Frontal cortex (tissue), 4 donors: ENCODE measurements around the gene PRSS53. TPM values are rescaled to one million over a fixed set of nuclear protein-coding genes. Genes with fewer than 3 reads are reported as not detected.

ENCODE experiments used
- DNase-seq, 2 donors: peaks; one replicate each; pipeline ENCODE4 v3.0.0; 2012; ENCODE audit warnings: low spot score in 2 of 2
- FAIRE-seq: peaks from 2 replicates; lab custom pipeline; 2012; peaks lifted over from hg19 to GRCh38; lab: Jason Lieb, UNC
- total RNA-seq: library from RNA; depleted of rRNA; stranded (reverse); fragments of >200 nt; gene quantifications from one replicate; pipeline ENCODE4 v1.2.3, GENCODE V29; 2014
- donor health status: control.
- donor health status: control.
- donor health status: control.

The PRSS53 gene
- total RNA-seq, 1 donor from 2014 or later = 1.6 TPM

DNA sequence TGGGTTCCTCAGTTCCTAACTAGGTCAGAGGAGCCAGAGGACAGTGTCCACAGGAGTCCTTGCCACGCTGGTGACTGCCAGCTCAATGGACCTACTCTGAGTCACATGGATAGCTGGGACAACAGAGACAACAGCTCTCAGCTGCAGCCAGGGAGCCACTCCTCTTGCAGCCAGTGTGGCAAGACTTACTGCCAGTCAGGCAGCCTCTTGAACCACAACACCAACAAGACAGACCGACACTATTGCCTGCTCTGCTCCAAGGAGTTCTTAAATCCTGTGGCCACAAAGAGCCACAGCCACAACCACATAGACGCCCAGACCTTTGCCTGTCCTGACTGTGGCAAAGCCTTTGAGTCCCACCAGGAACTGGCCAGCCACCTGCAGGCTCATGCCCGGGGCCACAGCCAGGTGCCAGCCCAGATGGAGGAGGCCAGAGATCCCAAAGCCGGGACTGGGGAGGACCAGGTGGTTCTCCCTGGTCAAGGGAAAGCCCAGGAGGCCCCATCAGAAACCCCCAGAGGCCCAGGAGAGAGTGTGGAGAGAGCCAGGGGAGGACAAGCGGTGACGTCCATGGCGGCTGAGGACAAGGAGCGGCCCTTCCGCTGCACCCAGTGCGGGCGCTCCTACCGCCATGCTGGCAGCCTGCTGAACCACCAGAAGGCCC, 7.9 kb downstream of the PRSS53 start:
- DNase-seq = no peak
- FAIRE-seq = no peak

DNA sequence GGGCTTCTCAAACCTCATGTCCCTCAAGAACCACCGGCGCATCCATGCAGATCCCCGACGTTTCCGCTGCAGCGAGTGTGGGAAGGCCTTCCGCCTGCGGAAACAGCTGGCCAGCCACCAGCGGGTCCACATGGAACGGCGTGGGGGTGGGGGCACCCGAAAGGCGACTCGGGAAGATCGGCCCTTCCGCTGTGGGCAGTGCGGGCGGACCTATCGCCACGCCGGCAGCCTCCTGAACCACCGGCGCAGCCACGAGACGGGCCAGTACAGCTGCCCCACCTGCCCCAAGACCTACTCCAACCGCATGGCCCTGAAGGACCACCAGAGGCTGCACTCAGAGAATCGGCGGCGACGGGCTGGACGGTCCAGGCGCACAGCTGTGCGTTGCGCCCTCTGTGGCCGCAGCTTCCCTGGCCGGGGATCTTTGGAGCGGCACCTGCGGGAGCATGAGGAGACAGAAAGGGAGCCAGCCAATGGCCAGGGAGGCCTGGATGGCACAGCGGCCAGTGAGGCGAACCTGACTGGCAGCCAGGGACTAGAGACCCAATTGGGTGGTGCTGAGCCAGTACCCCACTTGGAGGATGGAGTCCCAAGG, 8.6 kb downstream of the PRSS53 start:
- FAIRE-seq = no peak
- no peak for DNase-seq

DNA sequence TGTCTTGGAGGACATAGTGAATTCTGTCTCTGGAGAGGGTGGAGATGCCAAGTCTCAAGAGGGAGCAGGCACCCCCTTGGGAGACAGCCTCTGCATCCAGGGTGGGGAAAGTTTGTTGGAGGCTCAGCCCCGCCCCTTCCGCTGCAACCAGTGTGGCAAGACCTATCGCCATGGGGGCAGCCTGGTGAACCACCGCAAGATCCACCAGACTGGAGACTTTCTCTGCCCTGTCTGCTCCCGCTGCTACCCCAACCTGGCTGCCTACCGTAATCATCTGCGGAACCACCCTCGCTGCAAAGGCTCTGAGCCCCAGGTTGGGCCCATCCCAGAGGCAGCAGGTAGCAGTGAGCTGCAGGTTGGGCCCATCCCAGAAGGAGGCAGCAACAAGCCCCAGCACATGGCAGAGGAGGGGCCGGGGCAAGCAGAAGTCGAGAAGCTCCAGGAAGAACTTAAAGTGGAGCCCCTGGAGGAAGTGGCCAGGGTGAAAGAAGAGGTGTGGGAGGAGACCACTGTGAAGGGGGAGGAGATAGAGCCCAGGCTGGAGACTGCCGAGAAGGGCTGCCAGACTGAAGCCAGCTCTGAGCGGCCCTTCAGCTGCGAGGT, 9.3 kb downstream of the PRSS53 start:
- DNase-seq (no peak), FAIRE-seq (no peak)

DNA sequence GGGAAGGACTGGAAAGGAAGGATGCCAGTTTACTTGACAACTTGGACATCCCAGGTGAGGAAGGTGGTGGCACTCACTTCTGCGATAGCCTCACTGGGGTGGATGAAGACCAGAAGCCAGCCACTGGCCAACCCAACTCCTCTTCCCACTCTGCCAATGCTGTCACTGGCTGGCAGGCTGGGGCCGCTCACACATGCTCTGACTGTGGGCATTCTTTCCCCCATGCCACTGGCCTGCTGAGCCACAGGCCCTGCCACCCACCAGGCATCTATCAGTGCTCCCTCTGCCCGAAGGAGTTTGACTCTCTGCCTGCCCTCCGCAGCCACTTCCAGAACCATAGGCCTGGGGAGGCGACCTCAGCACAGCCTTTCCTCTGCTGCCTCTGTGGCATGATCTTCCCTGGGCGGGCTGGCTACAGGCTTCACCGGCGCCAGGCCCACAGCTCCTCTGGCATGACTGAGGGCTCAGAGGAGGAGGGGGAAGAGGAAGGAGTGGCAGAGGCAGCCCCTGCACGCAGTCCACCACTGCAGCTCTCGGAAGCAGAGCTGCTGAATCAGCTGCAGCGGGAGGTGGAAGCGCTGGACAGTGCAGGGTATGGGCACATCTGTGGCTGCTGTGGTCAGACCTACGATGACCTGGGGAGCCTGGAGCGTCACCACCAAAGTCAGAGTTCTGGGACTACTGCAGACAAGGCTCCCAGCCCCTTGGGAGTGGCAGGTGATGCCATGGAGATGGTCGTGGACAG, 10.0 kb downstream of the PRSS53 start:
- DNase-seq = no peak
- no peak for FAIRE-seq

DNA sequence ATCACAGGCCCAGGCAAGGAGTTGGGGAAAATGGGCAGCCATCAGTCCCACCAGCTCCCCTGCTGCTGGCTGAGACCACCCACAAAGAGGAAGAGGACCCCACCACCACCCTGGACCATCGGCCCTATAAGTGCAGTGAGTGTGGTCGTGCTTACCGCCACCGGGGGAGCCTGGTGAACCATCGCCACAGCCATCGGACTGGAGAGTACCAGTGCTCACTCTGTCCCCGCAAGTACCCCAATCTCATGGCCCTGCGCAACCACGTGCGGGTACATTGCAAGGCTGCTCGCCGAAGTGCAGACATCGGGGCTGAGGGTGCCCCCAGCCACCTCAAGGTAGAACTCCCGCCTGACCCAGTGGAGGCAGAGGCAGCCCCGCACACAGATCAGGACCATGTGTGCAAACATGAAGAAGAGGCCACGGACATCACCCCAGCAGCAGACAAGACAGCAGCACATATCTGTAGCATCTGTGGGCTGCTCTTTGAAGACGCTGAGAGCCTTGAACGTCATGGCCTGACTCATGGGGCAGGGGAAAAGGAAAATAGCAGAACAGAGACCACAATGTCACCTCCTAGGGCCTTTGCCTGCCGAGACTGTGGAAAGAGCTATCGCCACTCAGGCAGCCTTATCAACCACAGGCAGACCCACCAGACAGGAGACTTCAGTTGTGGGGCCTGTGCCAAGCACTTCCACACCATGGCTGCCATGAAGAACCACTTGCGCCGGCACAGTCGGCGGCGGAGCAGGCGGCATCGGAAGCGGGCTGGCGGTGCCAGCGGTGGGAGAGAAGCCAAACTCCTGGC, 10.9 kb downstream of the PRSS53 start:
- FAIRE-seq (no peak), DNase-seq (no peak)

DNA sequence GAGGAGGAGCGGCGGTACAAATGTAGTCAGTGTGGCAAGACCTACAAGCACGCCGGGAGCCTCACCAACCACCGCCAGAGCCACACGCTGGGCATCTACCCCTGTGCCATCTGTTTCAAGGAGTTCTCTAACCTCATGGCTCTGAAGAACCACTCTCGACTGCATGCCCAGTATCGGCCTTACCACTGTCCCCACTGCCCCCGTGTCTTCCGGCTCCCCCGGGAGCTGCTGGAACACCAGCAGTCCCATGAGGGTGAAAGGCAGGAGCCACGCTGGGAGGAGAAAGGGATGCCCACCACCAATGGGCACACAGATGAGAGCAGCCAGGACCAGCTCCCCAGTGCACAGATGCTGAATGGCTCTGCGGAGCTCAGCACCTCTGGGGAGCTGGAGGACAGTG, 11.7 kb downstream of the PRSS53 start:
- FAIRE-seq = no peak
- no peak for DNase-seq

DNA sequence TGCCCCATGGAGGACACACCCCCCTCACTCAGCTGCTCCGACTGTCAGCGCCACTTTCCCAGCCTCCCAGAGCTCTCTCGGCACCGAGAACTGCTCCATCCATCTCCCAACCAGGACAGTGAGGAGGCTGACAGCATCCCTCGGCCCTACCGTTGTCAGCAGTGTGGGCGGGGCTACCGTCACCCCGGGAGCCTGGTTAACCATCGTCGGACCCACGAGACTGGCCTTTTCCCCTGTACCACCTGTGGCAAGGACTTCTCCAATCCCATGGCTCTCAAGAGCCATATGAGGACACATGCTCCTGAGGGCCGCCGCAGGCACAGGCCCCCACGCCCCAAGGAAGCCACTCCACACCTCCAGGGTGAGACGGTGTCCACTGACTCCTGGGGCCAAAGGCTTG, 12.4 kb downstream of the PRSS53 start:
- DNase-seq = no peak
- no peak for FAIRE-seq

DNA sequence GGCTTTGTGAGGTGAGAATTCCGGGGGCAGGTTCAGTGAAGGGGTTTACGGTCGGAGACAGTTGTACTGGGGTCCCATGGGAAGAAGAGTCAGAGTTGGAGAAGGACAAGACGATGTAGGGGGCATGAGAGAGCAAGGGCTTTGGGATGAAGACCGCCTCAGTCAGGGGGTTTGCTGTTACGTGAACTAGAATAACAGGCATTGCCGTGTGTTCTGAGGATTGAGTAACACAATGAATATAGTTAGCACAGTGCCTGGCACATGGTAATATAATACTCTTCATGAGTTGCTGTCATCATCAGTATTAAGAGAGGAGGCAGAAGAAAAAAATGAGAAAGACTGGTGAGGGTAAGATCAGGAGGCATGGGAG, 13.9 kb downstream of the PRSS53 start:
- no peak for DNase-seq

DNA sequence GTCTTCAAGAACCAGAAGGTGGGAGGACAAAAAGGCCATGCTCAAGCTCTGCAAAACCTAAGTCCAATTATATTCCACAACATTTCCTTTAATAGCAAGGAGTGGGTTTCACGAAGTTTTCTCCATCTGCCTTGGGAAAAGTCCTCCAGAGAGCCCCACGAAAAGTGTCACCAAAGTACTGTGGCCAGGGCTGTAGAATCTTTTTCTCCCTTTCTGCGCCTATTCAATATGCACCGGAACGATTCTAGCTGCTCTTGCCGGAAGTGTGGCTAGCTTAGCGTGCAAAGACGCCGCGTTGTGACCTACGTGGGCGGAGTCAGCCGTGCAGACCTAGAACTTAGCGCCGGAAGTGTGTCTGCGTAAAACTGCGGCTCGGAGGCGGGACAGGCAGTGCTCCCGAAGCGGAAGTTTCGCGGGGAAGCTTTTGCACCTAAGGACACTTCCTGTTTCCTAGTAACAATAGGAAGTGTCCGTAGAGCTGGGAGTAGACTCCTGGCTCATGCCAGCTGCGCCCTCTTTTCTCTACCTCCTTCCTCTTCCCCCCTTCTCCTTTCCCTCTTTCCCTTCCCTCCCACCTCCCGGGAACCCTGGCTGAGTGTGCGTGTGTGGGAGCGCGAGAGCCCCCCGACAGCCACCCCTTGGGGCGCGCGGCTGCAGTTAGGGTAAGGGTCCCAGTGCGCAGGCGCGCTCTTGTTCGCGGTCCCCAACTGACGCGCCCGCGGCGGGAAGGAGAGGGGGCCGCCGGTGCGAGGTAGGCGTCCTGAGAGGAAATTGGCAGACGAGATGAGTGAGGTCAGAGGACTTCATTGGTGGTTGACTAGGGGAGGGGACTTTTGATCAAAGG, 14.6 kb downstream of the PRSS53 start, which contains the start of the genes ZNF646 and ZNF668:
ZNF646 (plus strand) TSS at position 453 of the 844 bp plus-strand sequence. CDS start 1,903 bp downstream, outside the sequence.
ZNF668 (minus strand) TSS at position 271 of the 844 bp plus-strand sequence. CDS start 9,781 bp downstream, outside the sequence.
- DNase-seq (peak; percentile 97 to 99), FAIRE-seq (no peak)

More for the DNA sequence above, 13.9 kb downstream of the PRSS53 start:
- no peak for FAIRE-seq

DNA sequence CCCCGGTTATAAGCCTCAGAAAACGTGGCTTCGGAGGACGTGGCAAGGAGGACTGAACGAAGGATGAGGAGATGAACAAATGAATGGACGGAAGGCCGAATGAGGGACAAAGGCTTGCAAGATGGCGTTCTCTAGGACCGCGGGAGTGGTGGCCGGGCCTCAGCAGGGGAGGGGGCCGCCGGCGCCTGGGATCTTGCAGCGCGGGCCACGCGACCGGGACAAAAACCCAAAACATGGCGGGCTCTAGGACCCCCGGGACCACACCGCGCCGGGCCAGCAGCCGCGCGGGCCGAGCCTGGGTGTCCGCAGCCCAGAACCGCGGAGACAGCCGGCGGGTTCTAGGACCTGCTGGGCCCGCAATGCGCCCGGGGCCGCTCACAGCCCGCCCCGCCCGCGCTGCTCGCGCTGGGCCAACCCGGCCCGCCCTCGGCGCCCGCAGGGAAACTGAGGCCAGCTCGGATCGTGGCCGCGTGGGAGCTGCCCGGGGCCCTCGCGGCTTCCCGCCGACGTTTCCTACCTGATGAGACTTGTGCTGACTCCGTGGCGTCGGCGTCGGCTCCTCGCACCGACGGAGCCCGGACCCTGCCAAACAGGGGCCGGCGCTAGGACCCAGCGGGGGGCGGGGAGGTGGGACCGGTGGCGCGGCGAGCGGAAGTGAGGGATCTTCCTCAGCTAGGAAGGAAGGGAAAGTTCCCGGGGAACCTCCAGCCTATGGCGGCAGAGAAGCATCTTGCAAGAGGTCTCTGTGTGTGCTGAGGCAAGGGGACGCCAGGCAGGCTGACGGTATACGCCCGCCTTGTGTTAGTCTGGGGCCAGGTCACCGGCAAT, 15.4 kb downstream of the PRSS53 start:
- FAIRE-seq (no peak), DNase-seq (peak; percentile 91 to 92)

DNA sequence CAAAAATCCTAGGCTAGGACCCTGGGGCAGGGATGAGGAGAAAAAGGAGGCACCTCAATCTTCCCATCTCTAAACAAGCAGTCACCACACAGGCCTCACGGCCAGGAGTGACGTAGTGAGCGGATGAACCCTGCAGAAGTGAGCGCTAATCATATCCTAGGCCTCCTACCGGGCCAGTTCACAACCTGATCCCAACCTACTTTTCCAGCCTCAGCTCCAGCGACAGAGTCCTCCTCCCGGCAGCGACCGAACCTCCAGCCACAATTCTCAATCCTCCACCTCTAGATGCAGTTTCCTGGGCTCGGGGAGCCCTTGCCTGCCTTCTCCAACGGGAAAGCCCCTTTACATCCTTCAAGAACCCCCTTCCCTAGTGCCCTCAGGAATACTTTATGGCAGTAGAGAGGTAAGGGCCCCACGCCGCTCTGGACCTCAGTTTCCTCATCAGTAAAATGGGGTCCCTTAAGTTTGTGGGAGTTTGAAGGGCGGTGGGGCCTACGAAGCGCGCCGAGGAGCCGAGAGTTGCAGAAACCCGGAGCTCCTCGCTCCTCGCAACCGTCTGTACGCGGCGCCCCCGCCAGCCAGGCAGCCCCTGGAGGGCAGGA, 16.1 kb downstream of the PRSS53 start:
- no peak for DNase-seq
- no peak for FAIRE-seq

DNA sequence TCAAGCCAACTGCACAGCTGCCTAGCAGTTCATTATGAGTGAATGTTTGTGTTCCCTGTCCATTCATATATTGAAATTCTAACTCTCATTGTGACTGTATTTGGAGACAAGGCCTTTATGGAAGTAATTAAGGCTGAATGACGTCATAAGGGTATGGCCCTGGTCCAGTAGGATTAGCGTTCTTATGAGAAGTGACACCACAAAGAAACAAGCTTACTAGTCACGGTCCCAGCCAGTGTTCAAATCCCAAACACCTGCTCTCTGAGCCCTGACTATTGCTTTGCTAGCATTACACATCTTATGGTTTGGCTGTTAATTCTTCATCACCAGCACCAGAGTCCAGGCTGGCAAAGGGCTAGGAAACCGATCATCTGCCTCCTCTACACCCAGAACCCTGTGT, 16.9 kb downstream of the PRSS53 start:
- DNase-seq (no peak), FAIRE-seq (no peak)

DNA sequence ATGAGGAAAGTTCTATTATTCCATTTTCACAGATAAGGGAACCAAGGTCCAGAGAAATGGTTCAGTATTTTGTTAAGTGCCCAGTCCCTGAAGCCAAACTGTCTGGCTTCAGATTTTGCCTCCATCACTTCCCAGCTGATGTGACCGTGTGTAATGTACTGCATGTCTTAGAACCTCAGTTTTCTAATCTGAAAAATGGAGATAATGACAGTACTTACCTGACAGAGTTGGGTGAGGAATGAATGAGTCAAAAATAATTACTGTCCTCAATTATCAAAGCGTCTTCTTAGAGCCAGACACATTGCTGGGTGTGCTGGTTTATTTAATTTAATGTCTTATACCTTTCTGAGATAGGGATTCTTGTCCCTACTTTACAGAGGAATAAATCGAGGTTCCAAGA, 21.4 kb downstream of the PRSS53 start:
- FAIRE-seq (no peak), DNase-seq (no peak)

DNA sequence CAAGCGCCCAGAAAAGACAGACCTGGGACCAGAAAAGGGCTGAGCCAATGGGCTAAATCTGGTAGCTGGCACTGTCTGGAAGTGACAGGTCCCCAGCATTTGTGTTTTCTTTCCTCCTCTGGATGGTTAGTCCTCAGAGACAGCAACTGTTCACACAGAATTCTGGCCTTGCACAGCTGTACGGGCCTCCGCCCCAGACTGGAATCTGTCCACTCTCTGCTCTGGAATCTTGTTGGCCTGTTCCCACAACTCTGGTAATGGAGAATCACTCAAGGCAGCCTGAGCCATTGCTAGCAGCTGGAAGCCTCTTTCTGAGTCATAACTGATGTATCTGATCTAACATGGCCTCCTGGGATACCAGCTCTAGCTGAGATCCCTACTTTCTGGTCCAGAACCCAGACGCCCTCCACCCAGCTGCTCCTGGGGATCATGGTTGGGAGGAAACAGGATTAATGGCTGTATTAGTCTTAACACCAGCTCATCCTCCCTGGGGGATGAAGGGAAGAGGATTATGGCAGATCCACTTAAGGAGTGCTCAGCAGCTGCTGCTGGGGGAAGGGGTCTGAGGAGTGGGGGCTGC, 23.8 kb downstream of the PRSS53 start:
- FAIRE-seq (no peak), DNase-seq (no peak)

DNA sequence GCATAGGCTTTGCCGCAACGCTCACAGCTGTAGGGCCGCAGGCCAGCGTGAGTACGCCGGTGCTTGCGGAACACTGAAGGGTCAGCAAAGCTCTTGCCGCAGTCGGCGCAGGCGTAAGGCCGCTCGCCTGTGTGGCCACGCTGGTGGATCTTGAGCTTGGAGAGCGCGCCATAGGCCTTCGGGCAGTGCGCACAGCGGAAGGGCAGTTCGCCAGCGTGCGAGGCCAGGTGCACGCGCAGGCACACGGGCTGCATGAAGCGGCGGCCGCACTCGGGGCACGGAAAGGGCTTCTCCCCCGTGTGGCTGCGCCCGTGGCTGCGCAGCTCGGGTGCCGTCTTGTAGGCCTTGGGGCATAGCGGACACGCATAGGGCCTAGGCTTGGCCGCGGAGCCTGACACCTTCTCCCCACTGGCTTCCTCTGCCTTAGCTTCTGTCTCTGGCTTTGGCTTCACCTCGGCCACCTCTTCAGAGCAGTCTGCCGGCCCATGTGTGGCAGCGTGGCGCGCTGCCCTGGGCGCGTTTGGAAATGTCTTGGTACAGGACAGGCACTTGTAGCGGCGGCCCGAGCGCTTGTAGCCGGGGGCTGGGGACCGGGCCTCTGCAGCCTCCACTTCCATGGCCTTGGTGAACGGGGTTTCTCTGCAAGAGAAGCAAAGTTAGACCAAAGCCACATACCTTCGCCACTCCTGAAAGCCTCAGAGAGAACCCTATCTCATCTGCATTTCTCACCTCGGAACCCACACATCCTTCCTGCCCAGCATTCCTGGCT, 24.7 kb downstream of the PRSS53 start:
- no peak for DNase-seq
- no peak for FAIRE-seq

DNA sequence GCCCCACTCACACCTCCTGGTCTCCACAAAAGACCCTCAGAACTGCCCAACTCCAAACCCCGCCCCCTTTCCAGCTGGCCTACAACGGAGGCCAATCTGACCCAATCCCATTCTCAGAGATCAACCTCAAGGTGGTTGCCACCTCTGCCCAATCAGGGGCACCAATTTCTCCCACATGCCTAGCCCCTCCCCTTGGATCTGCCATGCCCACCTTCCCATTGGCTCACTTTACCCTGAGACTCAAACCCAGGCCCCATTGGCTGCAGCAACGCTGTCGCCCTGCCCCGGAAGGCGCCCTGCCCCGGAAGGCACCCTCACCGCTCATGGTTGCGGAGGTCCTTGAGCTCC, 25.3 kb downstream of the PRSS53 start:
- DNase-seq (no peak), FAIRE-seq (no peak)
